SK-N-SH treated with all-trans-retinoic acid at 6 μM for 48 hours (cell line): ENCODE measurements around the gene ARFGEF3.

Experiments
- ARNTL ChIP-seq: fragments of 450-650 bp; formaldehyde crosslinking; IDR thresholded peaks from 2 replicates; pipeline ENCODE4 v1.5.0; 2020; ENCODE audit warnings: low read depth, mild to moderate bottlenecking, moderate library complexity, borderline replicate concordance
- CSDC2 ChIP-seq: fragments of 250-450 bp; sonication (Bioruptor Pico); IDR thresholded peaks from 2 replicates; pipeline ENCODE4 v1.5.0; 2020; ENCODE audit warnings: mild to moderate bottlenecking, moderate library complexity
- RARB ChIP-seq: fragments of 250-450 bp; sonication (Bioruptor Pico); IDR thresholded peaks from 2 replicates; pipeline ENCODE4 v1.8.0; 2021; ENCODE audit warnings: mild to moderate bottlenecking, moderate library complexity
- ZFP3 ChIP-seq: fragments of 250-450 bp; sonication (Bioruptor Pico); IDR thresholded peaks from 2 replicates; pipeline ENCODE4 v1.5.0; 2020; ENCODE audit warnings: mild to moderate bottlenecking, moderate library complexity
- TF ChIP-seq, protein P1 (sequence below): fragments of 250-450 bp; sonication (Bioruptor Pico); IDR thresholded peaks from 2 replicates; pipeline ENCODE4 v1.8.0; 2020; ENCODE audit warnings: mild to moderate bottlenecking, moderate library complexity, borderline replicate concordance

- no peak for TF ChIP-seq ZFP3
- no peak for TF ChIP-seq CSDC2 (CRISPR knock-in tag)
- TF ChIP-seq, protein P1, sequence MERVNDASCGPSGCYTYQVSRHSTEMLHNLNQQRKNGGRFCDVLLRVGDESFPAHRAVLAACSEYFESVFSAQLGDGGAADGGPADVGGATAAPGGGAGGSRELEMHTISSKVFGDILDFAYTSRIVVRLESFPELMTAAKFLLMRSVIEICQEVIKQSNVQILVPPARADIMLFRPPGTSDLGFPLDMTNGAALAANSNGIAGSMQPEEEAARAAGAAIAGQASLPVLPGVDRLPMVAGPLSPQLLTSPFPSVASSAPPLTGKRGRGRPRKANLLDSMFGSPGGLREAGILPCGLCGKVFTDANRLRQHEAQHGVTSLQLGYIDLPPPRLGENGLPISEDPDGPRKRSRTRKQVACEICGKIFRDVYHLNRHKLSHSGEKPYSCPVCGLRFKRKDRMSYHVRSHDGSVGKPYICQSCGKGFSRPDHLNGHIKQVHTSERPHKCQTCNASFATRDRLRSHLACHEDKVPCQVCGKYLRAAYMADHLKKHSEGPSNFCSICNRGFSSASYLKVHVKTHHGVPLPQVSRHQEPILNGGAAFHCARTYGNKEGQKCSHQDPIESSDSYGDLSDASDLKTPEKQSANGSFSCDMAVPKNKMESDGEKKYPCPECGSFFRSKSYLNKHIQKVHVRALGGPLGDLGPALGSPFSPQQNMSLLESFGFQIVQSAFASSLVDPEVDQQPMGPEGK (CRISPR knock-in tag), result no peak
- TF ChIP-seq RARB (CRISPR knock-in tag), result no peak
- TF ChIP-seq ARNTL (CRISPR knock-in tag), result no peak
Measured at GRCh38 chr6:138296381-138296780, 134.6 kb downstream of the ARFGEF3 start.
